GM20000 (cell line): Measurements from ENCODE around the gene ZDHHC8.

Experiments
- DNase-seq: peaks from one replicate; pipeline ENCODE4 v3.0.0; 2012; ENCODE audit warnings: low spot score
- CTCF ChIP-seq: IDR thresholded peaks from 2 replicates; pipeline ENCODE4 v1.5.1; 2012; ENCODE audit warnings: mild to moderate bottlenecking, control low read depth; ENCODE audit errors: extremely low read depth, missing control alignments

The ZDHHC8 gene

GRCh38 chr22:20174785-20175596 lies 43.4 kb downstream of the ZDHHC8 start:
- no peak for DNase-seq
- no peak for TF ChIP-seq CTCF

DNA sequence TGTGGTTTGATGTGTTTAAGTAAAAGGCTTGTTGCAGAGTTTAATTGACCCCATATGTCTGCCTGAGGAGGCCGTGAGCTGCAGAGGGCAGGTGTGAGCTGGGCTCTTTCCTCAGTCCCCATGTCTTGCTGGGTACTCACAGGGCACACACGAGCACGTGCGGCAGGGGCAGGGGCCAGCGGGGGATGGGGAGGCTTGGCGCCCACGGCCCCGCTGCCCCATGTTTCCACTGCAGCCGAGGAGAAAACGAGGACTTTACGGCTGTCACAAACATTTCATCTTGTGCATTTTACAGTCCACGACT lies 43.9 kb downstream of the ZDHHC8 start:
- no peak for DNase-seq
- TF ChIP-seq CTCF: no peak

- no peak for TF ChIP-seq CTCF
- no peak for DNase-seq
Observed at GRCh38 chr22:20176421-20177085, 44.9 kb downstream of the ZDHHC8 start.

GRCh38 chr22:20177217-20177911 lies 45.8 kb downstream of the ZDHHC8 start:
- DNase-seq: no peak
- no peak for TF ChIP-seq CTCF

DNA sequence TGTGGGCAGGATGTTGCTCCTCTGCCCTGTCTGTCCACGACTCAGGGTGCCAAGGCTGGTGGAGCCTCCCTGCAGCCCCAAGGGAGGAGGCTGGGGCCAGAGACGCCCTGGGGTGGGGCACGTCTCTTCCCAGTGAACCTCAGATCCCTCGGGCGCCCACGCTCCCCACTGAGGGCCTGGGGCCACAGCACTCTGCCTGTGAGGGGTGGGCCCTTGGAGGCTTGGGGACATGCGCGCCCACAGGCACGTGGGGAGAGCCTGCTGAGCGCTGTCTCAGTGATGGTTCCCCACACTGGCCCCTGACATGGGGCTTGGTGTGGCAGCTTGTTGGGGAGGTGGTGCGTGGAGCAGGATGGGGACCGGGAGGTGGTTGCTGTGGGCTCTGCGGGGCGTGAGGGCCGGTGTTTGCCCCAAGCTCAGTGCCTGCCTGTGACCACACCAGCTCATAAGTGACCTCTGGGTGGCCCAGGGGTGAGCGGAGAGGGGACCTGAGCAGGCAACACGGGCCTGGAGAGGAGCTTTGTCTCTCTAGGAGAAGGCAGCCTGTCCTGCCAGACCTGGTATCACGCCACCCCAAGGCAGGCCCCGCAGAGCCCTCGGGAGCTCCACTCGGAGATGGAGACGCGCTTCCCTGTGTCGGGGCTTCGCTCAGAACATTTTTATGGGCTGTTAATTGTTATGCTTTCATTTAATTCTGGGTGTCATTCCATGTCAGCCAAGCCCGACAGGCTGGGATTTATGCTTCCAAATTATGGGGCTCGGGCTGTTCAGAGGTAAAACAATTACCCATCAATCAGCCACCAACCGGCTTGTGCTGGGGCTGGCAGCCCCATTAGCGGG lies 46.7 kb downstream of the ZDHHC8 start:
- TF ChIP-seq CTCF: no peak
- no peak for DNase-seq

- no peak for DNase-seq
- TF ChIP-seq CTCF: no peak
Observed at GRCh38 chr22:20178915-20179227, 47.3 kb downstream of the ZDHHC8 start.
